Measurements from ENCODE around the gene NDUFV2. TPM values are rescaled to one million over a fixed set of nuclear protein-coding genes. Genes with fewer than 3 reads are reported as not detected.
"Not testable (repeated sequence)": the region's sequence is repeated elsewhere in the genome, so short reads cannot be mapped to it uniquely, and the experiment has no call there.

Gene NDUFV2
- polyA plus RNA-seq, 1 donor from 2014 or later, result 144 TPM

DNA sequence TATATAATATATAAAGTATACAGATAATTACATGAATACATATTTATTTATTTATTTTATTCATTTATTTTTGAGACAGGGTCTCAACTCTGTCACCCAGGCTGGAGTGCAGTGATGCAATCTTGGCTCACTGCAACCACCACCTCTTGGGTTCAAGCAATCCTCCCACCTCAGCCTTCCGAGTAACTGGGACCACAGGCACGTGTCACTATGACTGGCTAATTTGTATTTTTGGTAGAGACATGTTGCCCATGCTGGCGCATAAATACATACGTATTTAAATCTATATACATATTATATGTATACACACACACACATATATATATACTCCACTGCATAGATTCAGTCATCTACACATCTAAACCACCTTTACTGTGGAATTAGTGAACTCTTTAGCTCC is 20.6 kb upstream of the NDUFV2 start:
- no peaks in the 10 kb centered on the region for H3K36me3 Mint-ChIP-seq
- H3K9me3 Mint-ChIP-seq, result no peaks in the 10 kb centered on the region
- no peak overlapping the region for H3K4me3 Mint-ChIP-seq
- peaks cover 17 to 19% (median 18%) of the 10 kb centered on the region in 3 donors for H3K4me1 Mint-ChIP-seq
- H3K27me3 Mint-ChIP-seq, result no peaks in the 10 kb centered on the region
- no peak overlapping the region for H3K27ac Mint-ChIP-seq

DNA sequence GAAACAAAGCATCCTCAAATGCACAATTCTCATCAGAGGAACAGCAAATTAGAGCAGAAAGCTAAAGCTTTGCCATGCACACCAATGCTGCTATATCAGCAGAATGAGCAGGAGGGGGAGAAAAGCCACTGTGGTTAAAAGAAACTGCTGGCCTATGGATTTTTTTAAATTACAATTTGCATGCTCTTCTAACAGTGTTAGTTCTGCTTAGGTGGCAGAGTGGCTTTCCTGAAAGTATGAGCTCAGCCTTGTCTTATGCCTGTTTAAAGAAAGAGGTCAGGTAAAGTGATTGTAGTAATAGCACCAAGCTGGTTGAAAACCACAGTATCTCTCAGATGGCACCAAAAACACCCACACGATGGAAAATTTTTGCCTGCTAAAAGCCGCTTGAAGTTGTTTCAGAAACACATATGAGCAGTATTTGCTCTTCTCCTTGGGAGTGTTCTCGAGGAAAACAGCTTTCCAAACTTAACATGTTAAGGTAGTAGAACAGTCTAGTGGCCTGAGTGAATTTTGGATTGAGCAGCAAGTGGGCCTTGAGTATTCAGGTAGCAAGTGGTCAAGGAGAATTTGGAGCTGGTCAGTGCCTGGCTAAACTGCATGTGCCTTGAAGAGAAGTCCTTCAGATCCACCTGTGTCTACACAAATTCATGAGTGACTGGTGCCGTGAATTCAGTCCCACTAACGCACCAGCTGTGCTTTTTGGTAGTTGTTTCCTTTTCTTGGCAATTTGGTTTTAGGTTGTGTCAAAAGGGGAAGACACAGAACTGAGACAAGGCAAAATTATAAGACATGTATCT is 19.6 kb upstream of the NDUFV2 start:
- Mint-ChIP-seq H3K4me1 (peaks cover 17 to 19% (median 18%) of the 10 kb centered on the region in 3 donors), H3K36me3 (no peaks in the 10 kb centered on the region)

GRCh38 chr18:9086015-9086414 is 16.5 kb upstream of the NDUFV2 start:
- no peaks in the 10 kb centered on the region for H3K27me3 Mint-ChIP-seq
- no peaks in the 10 kb centered on the region for H3K9me3 Mint-ChIP-seq
- no peaks in the 10 kb centered on the region for H3K36me3 Mint-ChIP-seq
- peaks cover 18 to 26% (median 24%) of the 10 kb centered on the region in 3 donors for H3K4me1 Mint-ChIP-seq
- H3K4me3 Mint-ChIP-seq, result no peak overlapping the region
- H3K27ac Mint-ChIP-seq, result no peak overlapping the region

More for the DNA sequence above, 19.6 kb upstream of the NDUFV2 start:
- H3K27ac Mint-ChIP-seq, result peak overlapping the region; percentile 53 to 81 (median 69)
- H3K4me3 Mint-ChIP-seq, result peak overlapping the region; percentile 1 to 70 (median 34)
- H3K9me3 Mint-ChIP-seq, result no peaks in the 10 kb centered on the region
- no peaks in the 10 kb centered on the region for H3K27me3 Mint-ChIP-seq

DNA sequence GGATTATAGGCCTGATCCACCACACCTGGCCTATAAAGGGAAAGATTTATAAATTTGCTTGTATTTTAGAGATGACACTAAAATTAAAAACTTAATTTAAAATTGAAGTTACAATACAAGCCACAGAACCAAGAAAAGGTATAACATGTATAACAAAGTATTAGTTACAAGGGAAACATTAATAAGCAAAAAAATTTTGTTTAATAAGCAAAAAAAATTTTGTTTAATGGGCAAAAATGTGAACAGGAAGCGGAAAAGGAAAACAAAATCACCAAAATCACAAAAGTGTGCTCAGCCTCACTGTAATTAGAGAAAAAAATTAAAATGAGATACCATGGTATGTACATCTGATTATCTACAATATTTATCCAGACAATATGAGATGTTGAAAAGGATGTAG is 15.9 kb upstream of the NDUFV2 start:
- no peaks in the 10 kb centered on the region for H3K36me3 Mint-ChIP-seq
- H3K4me1 Mint-ChIP-seq, result peaks cover 18 to 31% (median 24%) of the 10 kb centered on the region in 3 donors
- no peak overlapping the region for H3K27ac Mint-ChIP-seq
- H3K9me3 Mint-ChIP-seq, result no peaks in the 10 kb centered on the region
- no peaks in the 10 kb centered on the region for H3K27me3 Mint-ChIP-seq
- no peak overlapping the region for H3K4me3 Mint-ChIP-seq

DNA sequence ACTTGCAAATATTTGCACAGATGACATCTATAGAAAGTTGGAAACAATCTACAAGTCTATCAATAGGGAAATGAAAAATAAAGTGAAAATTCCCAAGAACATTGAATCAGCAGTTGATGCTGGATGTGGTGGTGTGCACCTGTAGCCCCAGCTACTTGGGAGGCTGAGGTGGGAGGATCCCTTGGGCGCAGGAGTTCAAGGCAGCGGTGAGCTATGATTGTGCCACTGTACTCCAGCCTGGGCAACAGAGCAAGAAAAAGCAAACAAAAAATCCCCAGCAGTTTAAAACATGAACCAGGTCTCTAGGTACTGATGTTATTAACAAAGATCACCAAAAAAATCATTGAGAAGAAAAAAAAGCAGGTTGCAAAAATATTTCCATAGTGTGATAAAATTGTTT is 15.4 kb upstream of the NDUFV2 start:
- H3K4me1 Mint-ChIP-seq, result peaks cover 18 to 31% (median 24%) of the 10 kb centered on the region in 3 donors
- H3K36me3 Mint-ChIP-seq, result no peaks in the 10 kb centered on the region
- peak overlapping the region in 1 of 3 donors; percentile 39 for H3K27ac Mint-ChIP-seq
- H3K9me3 Mint-ChIP-seq, result no peaks in the 10 kb centered on the region
- H3K4me3 Mint-ChIP-seq, result no peak overlapping the region
- no peaks in the 10 kb centered on the region for H3K27me3 Mint-ChIP-seq

GRCh38 chr18:9088252-9088651 is 14.2 kb upstream of the NDUFV2 start:
- Mint-ChIP-seq H3K9me3 (no peaks in the 10 kb centered on the region), H3K36me3 (no peaks in the 10 kb centered on the region), H3K4me3 (no peak overlapping the region), H3K4me1 (peaks cover 8 to 20% (median 14%) of the 10 kb centered on the region in 3 donors), H3K27me3 (no peaks in the 10 kb centered on the region), H3K27ac (no peak overlapping the region)

DNA sequence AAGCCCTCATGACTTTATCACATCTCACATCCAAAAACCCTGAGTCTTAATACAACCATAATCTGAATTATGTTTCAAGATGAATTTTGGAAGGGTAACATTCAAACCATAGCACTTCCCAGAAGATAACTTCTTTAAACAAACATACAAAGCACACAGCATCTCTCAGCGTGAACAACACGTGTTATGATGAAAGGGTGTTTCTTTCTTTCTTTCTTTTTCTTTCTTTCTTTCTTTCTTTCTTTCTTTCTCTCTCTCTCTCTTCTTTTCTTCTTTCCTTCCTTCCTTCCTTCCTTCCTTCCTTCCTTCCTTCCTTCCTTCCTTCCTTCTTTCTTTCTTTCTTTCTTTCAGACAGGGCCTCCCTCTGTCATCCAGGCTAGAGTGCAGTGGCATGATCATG is 13.8 kb upstream of the NDUFV2 start:
- not testable (repeated sequence) for H3K27ac Mint-ChIP-seq, H3K9me3 Mint-ChIP-seq, H3K27me3 Mint-ChIP-seq, H3K36me3 Mint-ChIP-seq, H3K4me3 Mint-ChIP-seq
- peaks cover 4 to 16% (median 9%) of the 10 kb centered on the region in 3 donors for H3K4me1 Mint-ChIP-seq

- H3K27ac Mint-ChIP-seq, result peak overlapping the region in 2 of 3 donors; percentile 5 to 71
- H3K27me3 Mint-ChIP-seq, result no peaks in the 10 kb centered on the region
- H3K36me3 Mint-ChIP-seq, result no peaks in the 10 kb centered on the region
- H3K9me3 Mint-ChIP-seq, result no peaks in the 10 kb centered on the region
- H3K4me3 Mint-ChIP-seq, result peak overlapping the region in 1 of 4 donors; percentile 1
- H3K4me1 Mint-ChIP-seq, result peaks cover 10 to 27% (median 18%) of the 10 kb centered on the region in 3 donors
These were observed 11.9 kb upstream of the NDUFV2 start for GRCh38 chr18:9090578-9090977.

- Mint-ChIP-seq H3K4me3 (peak overlapping the region in 1 of 4 donors; percentile 1), H3K27ac (peak overlapping the region in 2 of 3 donors; percentile 5 to 71), H3K9me3 (no peaks in the 10 kb centered on the region), H3K4me1 (peaks cover 15 to 31% (median 23%) of the 10 kb centered on the region in 3 donors), H3K27me3 (no peaks in the 10 kb centered on the region), H3K36me3 (no peaks in the 10 kb centered on the region)
These were observed 11.4 kb upstream of the NDUFV2 start for GRCh38 chr18:9091066-9091476.

DNA sequence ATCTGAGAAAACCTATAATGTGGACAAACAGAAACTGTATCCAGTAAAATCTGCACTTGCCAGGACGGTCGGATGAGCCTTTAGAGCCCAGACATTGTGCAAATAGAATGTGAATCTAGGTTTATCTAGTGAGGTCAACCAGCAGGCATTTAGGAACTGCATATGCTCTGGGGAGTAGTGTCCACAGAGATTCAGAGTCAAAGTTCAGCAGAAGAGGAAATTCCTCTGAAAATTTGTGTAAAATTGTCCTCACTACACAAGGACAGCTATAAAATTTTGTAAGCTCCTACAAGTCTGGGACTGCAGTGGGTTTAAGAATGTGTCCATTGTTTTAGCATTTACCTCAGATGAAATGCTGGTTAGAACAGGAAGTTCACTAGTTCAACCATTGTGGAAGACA is 9.8 kb upstream of the NDUFV2 start:
- no peak overlapping the region for H3K4me3 Mint-ChIP-seq
- H3K9me3 Mint-ChIP-seq, result no peaks in the 10 kb centered on the region
- peaks cover 16 to 32% (median 27%) of the 10 kb centered on the region in 3 donors for H3K4me1 Mint-ChIP-seq
- no peak overlapping the region for H3K27ac Mint-ChIP-seq
- no peaks in the 10 kb centered on the region for H3K27me3 Mint-ChIP-seq
- H3K36me3 Mint-ChIP-seq, result no peaks in the 10 kb centered on the region

DNA sequence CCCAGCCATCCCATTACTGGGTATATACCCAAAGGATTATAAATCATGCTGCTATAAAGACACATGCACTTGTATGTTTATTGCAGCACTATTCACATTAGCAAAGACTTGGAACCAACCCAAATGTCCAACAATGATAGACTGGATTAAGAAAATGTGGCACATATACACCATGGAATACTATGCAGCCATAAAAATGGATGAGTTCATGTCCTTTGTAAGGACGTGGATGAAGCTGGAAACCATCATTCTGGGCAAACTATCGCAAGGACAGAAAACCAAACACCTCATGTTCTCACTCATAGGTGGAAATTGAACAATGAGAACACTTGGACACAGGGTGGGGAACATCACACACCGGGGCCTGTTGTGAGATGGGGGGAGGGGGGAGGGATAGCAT is 9.4 kb upstream of the NDUFV2 start:
- not testable (repeated sequence) for H3K36me3 Mint-ChIP-seq, H3K27ac Mint-ChIP-seq, H3K9me3 Mint-ChIP-seq, H3K4me3 Mint-ChIP-seq, H3K27me3 Mint-ChIP-seq
- peaks cover 16 to 32% (median 27%) of the 10 kb centered on the region in 3 donors for H3K4me1 Mint-ChIP-seq

GRCh38 chr18:9094307-9095226 is 7.9 kb upstream of the NDUFV2 start:
- peak overlapping the region; percentile 1 to 92 (median 92) for H3K27ac Mint-ChIP-seq
- peak overlapping the region in 2 of 4 donors; percentile 81 to 82 for H3K4me3 Mint-ChIP-seq
- H3K4me1 Mint-ChIP-seq, result peaks cover 16 to 32% (median 24%) of the 10 kb centered on the region in 3 donors
- H3K27me3 Mint-ChIP-seq, result no peaks in the 10 kb centered on the region
- no peaks in the 10 kb centered on the region for H3K36me3 Mint-ChIP-seq
- H3K9me3 Mint-ChIP-seq, result no peaks in the 10 kb centered on the region

- H3K4me1 Mint-ChIP-seq, result peaks cover 14 to 27% (median 23%) of the 10 kb centered on the region in 3 donors
- H3K27ac Mint-ChIP-seq, result peak overlapping the region; percentile 1 to 92 (median 92)
- peak overlapping the region; percentile 41 to 82 (median 74) for H3K4me3 Mint-ChIP-seq
These were observed 7.0 kb upstream of the NDUFV2 start for GRCh38 chr18:9095297-9096006.

GRCh38 chr18:9096007-9096371 is 6.5 kb upstream of the NDUFV2 start:
- Mint-ChIP-seq H3K27ac (peak overlapping the region; percentile 1 to 92 (median 92)), H3K9me3 (no peaks in the 10 kb centered on the region), H3K27me3 (no peaks in the 10 kb centered on the region), H3K4me3 (peak overlapping the region; percentile 41 to 82 (median 74)), H3K4me1 (peaks cover 14 to 26% (median 26%) of the 10 kb centered on the region in 3 donors), H3K36me3 (no peaks in the 10 kb centered on the region)

More at GRCh38 chr18:9095297-9096006, 7.0 kb upstream of the NDUFV2 start:
- Mint-ChIP-seq H3K9me3 (no peaks in the 10 kb centered on the region), H3K36me3 (no peaks in the 10 kb centered on the region), H3K27me3 (no peaks in the 10 kb centered on the region)

Measured in IgD-negative memory B cell (primary cell).